IgD-negative memory B cell (primary cell): ENCODE results near the gene NPPC. TPM values are rescaled to one million over a fixed set of nuclear protein-coding genes. Genes with fewer than 3 reads are reported as not detected.

Source experiments
- polyA plus RNA-seq: library from polyadenylated mRNA; unstranded; fragments of 300-500 nt; fragmentation: Illumina TruSeq; gene quantifications from one replicate; pipeline ENCODE4 v1.2.3, GENCODE V29; 2021

The NPPC gene
- polyA plus RNA-seq, 1 donor from 2014 or later: not detected

Other genes starting within 250 kb of the NPPC start
- 2,664 TPM for gene PTMA, start 217.9 kb downstream of the NPPC start, polyA plus RNA-seq
- 68.2 TPM for gene PDE6D, start 145.1 kb downstream of the NPPC start, polyA plus RNA-seq
- 40.7 TPM for gene COPS7B, start 140.0 kb downstream of the NPPC start, polyA plus RNA-seq
- 21.7 TPM for gene DIS3L2, start 35.3 kb upstream of the NPPC start, polyA plus RNA-seq